Peyer's patch (tissue), 4 donors: ENCODE data around the gene KL.

Source experiments
- CTCF ChIP-seq, 6 experiments: fragments of 450-650 bp in 4 of 6; fragments of 200-600 bp in 2 of 6; sonication (generic) in 1 of 6; IDR thresholded peaks; one replicate each; pipeline ENCODE4 v1.5.1; 2017 to 2019; ENCODE audit warnings: antibody characterized with exemption in 6 of 6, mild to moderate bottlenecking in 3 of 6, moderate library complexity in 1 of 6
- POLR2A ChIP-seq, 2 donors: fragments of 450-650 bp; IDR thresholded peaks; one replicate each; pipeline ENCODE4 v1.5.1; 2017; ENCODE audit warnings: antibody characterized with exemption in 2 of 2, mild to moderate bottlenecking in 2 of 2, moderate library complexity in 2 of 2

GRCh38 chr13:33004511-33004910 is 11.7 kb upstream of the KL start:
- TF ChIP-seq CTCF (IDR thresholded peaks at IDR 0.05) (no peak), POLR2A (IDR thresholded peaks at IDR 0.05) (no peak)
